HepG2 (cell line): ENCODE data around the gene BICDL1. TPM values are rescaled to one million over a fixed set of nuclear protein-coding genes. Genes with fewer than 3 reads are reported as not detected.

ENCODE experiments used
- CREB1 ChIP-seq, 2 experiments: fragments of 450-650 bp in 1 of 2; IDR thresholded peaks; 2 replicates each; pipeline ENCODE4 v1.6.1; 2016 to 2017; ENCODE audit warnings: control low read depth in 1 of 2, mild to moderate bottlenecking in 1 of 2, missing compliant biosample characterization in 1 of 2, missing genetic modification characterization in 1 of 2
- HHEX ChIP-seq: IDR thresholded peaks from 2 replicates; pipeline ENCODE4 v1.6.1; 2016; ENCODE audit warnings: control low read depth
- KDM5A ChIP-seq: fragments of 200-600 bp; sonication (generic); IDR thresholded peaks from 2 replicates; pipeline ENCODE4 v1.7.0; 2018; ENCODE audit warnings: antibody characterized with exemption, mild to moderate bottlenecking, low read length, borderline replicate concordance
- NONO ChIP-seq, 2 experiments: fragments of 450-650 bp in 1 of 2; sonication (generic) in 1 of 2; formaldehyde crosslinking in 1 of 2; IDR thresholded peaks in 1 of 2; conservative IDR thresholded peaks in 1 of 2; 2 replicates each; pipeline versions ENCODE4 v1.6.1 to v1.8.0; 2017 to 2022; ENCODE audit warnings: mild to moderate bottlenecking in 1 of 2, missing genetic modification reagents in 1 of 2, moderate library complexity in 1 of 2
- POLR2G ChIP-seq: fragments of 200-400 bp; formaldehyde crosslinking; IDR thresholded peaks from 2 replicates; pipeline ENCODE4 v1.6.1; 2018; ENCODE audit warnings: mild to moderate bottlenecking, low read depth, low read length, moderate library complexity
- ZNF12 ChIP-seq: sonication (generic); formaldehyde crosslinking; IDR thresholded peaks from 2 replicates; pipeline ENCODE4 v1.5.0; 2020; ENCODE audit warnings: missing genetic modification reagents
- ZNF891 ChIP-seq: sonication (generic); formaldehyde crosslinking; IDR thresholded peaks from 2 replicates; pipeline ENCODE4 v1.5.0; 2020; ENCODE audit warnings: mild to moderate bottlenecking, missing genetic modification reagents
- polyA plus RNA-seq, 8 experiments: library from polyadenylated mRNA; depleted of rRNA in 3 of 8; stranded (reverse) in 7 of 8; unstranded in 1 of 8; fragments of >200 nt; fragmentation: Illumina TruSeq in 4 of 8; extraction: Trizol in 4 of 8; gene quantifications; 2 replicates each; pipeline versions ENCODE4 v1.2.1 to v1.2.3, GENCODE V29; 2011 to 2016; ENCODE audit warnings: low read depth in 4 of 8, missing spikeins in 1 of 8, mixed read lengths in 1 of 8; ENCODE audit not compliant: insufficient read depth in 1 of 8
- total RNA-seq, 5 experiments: library from RNA; depleted of rRNA; stranded (reverse); fragments of >200 nt; fragmentation: Illumina TruSeq; extraction: Trizol; gene quantifications; 2 replicates each; pipeline ENCODE4 v1.2.3, GENCODE V29; 2016; ENCODE audit warnings: low read depth in 1 of 5
- TF ChIP-seq, protein P1 (sequence below): sonication (generic); formaldehyde crosslinking; IDR thresholded peaks from 2 replicates; pipeline ENCODE4 v1.4.0; 2020; ENCODE audit warnings: missing genetic modification reagents
- TF ChIP-seq, protein P2 (sequence below): sonication (generic); formaldehyde crosslinking; IDR thresholded peaks from 2 replicates; pipeline ENCODE4 v1.5.1; 2020; ENCODE audit warnings: mild to moderate bottlenecking, missing genetic modification reagents, borderline replicate concordance
- TF ChIP-seq, protein P3 (sequence below): sonication (generic); formaldehyde crosslinking; IDR thresholded peaks from 2 replicates; pipeline ENCODE4 v1.4.0; 2020; ENCODE audit warnings: low read depth, missing genetic modification reagents
- TF ChIP-seq, protein P4 (sequence below): sonication (generic); formaldehyde crosslinking; IDR thresholded peaks from 2 replicates; pipeline ENCODE4 v1.5.0; 2020; ENCODE audit warnings: mild to moderate bottlenecking, missing genetic modification reagents, borderline replicate concordance

The BICDL1 gene
- total and polyA plus RNA-seq, 2 of the 13 experiments (the other 11 are each of a cell fraction or from before 2014, with no cell fraction given): 3.6 to 9.7 TPM

DNA sequence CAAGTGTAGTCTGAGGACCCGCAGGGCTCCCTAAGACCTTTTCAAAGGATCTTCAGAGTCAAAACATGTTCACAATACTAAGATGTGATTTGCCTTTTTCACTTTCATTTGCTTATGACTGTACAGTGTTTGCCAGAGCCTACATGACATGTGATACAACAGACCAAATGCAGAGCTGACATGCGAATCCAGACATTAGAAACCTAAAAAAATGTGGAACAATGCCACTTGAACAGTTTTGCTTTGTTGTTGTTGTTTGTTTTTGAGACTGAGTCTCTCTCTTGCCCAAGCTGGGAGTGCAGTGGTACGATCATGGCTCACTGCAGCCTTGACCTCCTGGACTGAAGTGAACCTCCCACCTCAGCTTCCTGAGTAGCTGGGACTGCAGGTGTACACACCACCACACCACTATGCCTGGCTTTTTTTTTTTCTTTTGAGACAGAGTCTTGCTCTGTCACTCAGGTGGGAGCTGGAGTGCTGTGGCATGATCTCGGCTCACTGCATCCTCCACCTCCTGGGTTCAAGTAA, 132.8 kb downstream of the BICDL1 start (continued):
- TF ChIP-seq ZNF12 (peak; percentile 26; the same call in 1 of the 2 replicates), NONO (IDR thresholded peaks at IDR 0.05) (no peak), NONO (CRISPR knock-in tag; conservative IDR thresholded peaks at IDR 0.05) (0 out of 2 replicates have a peak, but pooled peaks have one; percentile 27), HHEX (CRISPR knock-in tag) (peak; percentile 46; the same call in 1 of the 2 replicates), ZNF891 (CRISPR knock-in tag) (no peak), CREB1 (IDR thresholded peaks at IDR 0.05) (no peak), CREB1 (CRISPR knock-in tag; IDR thresholded peaks at IDR 0.05) (peak; percentile 45; the same call in 1 of the 2 replicates), KDM5A (no peak), POLR2G (no peak)
- TF ChIP-seq, protein P1, sequence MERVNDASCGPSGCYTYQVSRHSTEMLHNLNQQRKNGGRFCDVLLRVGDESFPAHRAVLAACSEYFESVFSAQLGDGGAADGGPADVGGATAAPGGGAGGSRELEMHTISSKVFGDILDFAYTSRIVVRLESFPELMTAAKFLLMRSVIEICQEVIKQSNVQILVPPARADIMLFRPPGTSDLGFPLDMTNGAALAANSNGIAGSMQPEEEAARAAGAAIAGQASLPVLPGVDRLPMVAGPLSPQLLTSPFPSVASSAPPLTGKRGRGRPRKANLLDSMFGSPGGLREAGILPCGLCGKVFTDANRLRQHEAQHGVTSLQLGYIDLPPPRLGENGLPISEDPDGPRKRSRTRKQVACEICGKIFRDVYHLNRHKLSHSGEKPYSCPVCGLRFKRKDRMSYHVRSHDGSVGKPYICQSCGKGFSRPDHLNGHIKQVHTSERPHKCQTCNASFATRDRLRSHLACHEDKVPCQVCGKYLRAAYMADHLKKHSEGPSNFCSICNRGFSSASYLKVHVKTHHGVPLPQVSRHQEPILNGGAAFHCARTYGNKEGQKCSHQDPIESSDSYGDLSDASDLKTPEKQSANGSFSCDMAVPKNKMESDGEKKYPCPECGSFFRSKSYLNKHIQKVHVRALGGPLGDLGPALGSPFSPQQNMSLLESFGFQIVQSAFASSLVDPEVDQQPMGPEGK: 0 out of 2 replicates have a peak, but pooled peaks have one; percentile 14
- TF ChIP-seq, protein P2, sequence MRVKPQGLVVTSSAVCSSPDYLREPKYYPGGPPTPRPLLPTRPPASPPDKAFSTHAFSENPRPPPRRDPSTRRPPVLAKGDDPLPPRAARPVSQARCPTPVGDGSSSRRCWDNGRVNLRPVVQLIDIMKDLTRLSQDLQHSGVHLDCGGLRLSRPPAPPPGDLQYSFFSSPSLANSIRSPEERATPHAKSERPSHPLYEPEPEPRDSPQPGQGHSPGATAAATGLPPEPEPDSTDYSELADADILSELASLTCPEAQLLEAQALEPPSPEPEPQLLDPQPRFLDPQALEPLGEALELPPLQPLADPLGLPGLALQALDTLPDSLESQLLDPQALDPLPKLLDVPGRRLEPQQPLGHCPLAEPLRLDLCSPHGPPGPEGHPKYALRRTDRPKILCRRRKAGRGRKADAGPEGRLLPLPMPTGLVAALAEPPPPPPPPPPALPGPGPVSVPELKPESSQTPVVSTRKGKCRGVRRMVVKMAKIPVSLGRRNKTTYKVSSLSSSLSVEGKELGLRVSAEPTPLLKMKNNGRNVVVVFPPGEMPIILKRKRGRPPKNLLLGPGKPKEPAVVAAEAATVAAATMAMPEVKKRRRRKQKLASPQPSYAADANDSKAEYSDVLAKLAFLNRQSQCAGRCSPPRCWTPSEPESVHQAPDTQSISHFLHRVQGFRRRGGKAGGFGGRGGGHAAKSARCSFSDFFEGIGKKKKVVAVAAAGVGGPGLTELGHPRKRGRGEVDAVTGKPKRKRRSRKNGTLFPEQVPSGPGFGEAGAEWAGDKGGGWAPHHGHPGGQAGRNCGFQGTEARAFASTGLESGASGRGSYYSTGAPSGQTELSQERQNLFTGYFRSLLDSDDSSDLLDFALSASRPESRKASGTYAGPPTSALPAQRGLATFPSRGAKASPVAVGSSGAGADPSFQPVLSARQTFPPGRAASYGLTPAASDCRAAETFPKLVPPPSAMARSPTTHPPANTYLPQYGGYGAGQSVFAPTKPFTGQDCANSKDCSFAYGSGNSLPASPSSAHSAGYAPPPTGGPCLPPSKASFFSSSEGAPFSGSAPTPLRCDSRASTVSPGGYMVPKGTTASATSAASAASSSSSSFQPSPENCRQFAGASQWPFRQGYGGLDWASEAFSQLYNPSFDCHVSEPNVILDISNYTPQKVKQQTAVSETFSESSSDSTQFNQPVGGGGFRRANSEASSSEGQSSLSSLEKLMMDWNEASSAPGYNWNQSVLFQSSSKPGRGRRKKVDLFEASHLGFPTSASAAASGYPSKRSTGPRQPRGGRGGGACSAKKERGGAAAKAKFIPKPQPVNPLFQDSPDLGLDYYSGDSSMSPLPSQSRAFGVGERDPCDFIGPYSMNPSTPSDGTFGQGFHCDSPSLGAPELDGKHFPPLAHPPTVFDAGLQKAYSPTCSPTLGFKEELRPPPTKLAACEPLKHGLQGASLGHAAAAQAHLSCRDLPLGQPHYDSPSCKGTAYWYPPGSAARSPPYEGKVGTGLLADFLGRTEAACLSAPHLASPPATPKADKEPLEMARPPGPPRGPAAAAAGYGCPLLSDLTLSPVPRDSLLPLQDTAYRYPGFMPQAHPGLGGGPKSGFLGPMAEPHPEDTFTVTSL (CRISPR knock-in tag): peak; percentile 56; the same call in 1 of the 2 replicates
- TF ChIP-seq, protein P3, sequence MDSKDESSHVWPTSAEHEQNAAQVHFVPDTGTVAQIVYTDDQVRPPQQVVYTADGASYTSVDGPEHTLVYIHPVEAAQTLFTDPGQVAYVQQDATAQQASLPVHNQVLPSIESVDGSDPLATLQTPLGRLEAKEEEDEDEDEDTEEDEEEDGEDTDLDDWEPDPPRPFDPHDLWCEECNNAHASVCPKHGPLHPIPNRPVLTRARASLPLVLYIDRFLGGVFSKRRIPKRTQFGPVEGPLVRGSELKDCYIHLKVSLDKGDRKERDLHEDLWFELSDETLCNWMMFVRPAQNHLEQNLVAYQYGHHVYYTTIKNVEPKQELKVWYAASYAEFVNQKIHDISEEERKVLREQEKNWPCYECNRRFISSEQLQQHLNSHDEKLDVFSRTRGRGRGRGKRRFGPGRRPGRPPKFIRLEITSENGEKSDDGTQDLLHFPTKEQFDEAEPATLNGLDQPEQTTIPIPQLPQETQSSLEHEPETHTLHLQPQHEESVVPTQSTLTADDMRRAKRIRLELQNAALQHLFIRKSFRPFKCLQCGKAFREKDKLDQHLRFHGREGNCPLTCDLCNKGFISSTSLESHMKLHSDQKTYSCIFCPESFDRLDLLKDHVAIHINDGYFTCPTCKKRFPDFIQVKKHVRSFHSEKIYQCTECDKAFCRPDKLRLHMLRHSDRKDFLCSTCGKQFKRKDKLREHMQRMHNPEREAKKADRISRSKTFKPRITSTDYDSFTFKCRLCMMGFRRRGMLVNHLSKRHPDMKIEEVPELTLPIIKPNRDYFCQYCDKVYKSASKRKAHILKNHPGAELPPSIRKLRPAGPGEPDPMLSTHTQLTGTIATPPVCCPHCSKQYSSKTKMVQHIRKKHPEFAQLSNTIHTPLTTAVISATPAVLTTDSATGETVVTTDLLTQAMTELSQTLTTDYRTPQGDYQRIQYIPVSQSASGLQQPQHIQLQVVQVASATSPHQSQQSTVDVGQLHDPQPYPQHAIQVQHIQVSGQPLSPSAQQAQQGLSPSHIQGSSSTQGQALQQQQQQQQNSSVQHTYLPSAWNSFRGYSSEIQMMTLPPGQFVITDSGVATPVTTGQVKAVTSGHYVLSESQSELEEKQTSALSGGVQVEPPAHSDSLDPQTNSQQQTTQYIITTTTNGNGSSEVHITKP (CRISPR knock-in tag): 0 out of 2 replicates have a peak, but pooled peaks have one; percentile 39
- TF ChIP-seq, protein P4, sequence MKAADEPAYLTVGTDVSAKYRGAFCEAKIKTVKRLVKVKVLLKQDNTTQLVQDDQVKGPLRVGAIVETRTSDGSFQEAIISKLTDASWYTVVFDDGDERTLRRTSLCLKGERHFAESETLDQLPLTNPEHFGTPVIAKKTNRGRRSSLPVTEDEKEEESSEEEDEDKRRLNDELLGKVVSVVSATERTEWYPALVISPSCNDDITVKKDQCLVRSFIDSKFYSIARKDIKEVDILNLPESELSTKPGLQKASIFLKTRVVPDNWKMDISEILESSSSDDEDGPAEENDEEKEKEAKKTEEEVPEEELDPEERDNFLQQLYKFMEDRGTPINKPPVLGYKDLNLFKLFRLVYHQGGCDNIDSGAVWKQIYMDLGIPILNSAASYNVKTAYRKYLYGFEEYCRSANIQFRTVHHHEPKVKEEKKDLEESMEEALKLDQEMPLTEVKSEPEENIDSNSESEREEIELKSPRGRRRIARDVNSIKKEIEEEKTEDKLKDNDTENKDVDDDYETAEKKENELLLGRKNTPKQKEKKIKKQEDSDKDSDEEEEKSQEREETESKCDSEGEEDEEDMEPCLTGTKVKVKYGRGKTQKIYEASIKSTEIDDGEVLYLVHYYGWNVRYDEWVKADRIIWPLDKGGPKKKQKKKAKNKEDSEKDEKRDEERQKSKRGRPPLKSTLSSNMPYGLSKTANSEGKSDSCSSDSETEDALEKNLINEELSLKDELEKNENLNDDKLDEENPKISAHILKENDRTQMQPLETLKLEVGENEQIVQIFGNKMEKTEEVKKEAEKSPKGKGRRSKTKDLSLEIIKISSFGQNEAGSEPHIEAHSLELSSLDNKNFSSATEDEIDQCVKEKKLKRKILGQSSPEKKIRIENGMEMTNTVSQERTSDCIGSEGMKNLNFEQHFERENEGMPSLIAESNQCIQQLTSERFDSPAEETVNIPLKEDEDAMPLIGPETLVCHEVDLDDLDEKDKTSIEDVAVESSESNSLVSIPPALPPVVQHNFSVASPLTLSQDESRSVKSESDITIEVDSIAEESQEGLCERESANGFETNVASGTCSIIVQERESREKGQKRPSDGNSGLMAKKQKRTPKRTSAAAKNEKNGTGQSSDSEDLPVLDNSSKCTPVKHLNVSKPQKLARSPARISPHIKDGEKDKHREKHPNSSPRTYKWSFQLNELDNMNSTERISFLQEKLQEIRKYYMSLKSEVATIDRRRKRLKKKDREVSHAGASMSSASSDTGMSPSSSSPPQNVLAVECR (CRISPR knock-in tag): no peak
